CD14-positive monocyte (primary cell): Measurements from ENCODE around the gene H6PD. TPM values are rescaled to one million over a fixed set of nuclear protein-coding genes. Genes with fewer than 3 reads are reported as not detected.

Experiments used
- DNase-seq, 3 donors: peaks; one replicate each; pipeline ENCODE4 v3.0.0-alpha.2; 2011 to 2022
- H2AFZ ChIP-seq: 2 replicates; pipeline ENCODE4 v1.6.0; 2012; ENCODE audit warnings: mild to moderate bottlenecking, low read depth, low read length, inconsistent platforms; ENCODE audit not compliant: insufficient read depth, poor library complexity, severe bottlenecking
- H3K27ac ChIP-seq, 2 donors: 1 replicate in 1 of 2; 2 replicates in 1 of 2; pipeline ENCODE4 v1.5.1; 2012 to 2013; ENCODE audit warnings: low read length in 2 of 2, control low read depth in 1 of 2, inconsistent platforms in 1 of 2, low read depth in 1 of 2, mild to moderate bottlenecking in 1 of 2
- H3K27me3 ChIP-seq, 2 donors: one replicate each; pipeline versions ENCODE4 v1.6.0 to v1.6.1; 2011 to 2013; ENCODE audit warnings: low read length in 2 of 2; ENCODE audit not compliant: control insufficient read depth in 2 of 2, insufficient read depth in 2 of 2
- H3K36me3 ChIP-seq, 2 donors: replicated peaks in 1 of 2; 1 replicate in 1 of 2; 2 replicates in 1 of 2; pipeline versions ENCODE4 v1.5.1 to v1.6.1; 2012 to 2013; ENCODE audit warnings: low read length in 2 of 2, control low read depth in 1 of 2, inconsistent platforms in 1 of 2, mild to moderate bottlenecking in 1 of 2; ENCODE audit not compliant: insufficient read depth in 2 of 2, control insufficient read depth in 1 of 2
- H3K4me1 ChIP-seq, 2 donors: 1 replicate in 1 of 2; 2 replicates in 1 of 2; pipeline versions ENCODE4 v1.5.1 to v1.6.1; 2012 to 2013; ENCODE audit warnings: low read length in 2 of 2, control low read depth in 1 of 2, inconsistent platforms in 1 of 2, mild to moderate bottlenecking in 1 of 2, moderate library complexity in 1 of 2; ENCODE audit not compliant: insufficient read depth in 2 of 2, control insufficient read depth in 1 of 2
- H3K4me2 ChIP-seq: replicated peaks from 2 replicates; pipeline ENCODE3; 2012; ENCODE audit warnings: low read length, moderate library complexity, mild to moderate bottlenecking; ENCODE audit not compliant: poor library complexity, severe bottlenecking; ENCODE audit errors: extremely low read depth
- H3K4me3 ChIP-seq, 3 experiments: fragments of 200-600 bp in 1 of 3; sonication (generic) in 1 of 3; replicated peaks in 1 of 3; 1 replicate in 2 of 3; 2 replicates in 1 of 3; pipeline ENCODE4 v1.5.1; 2011 to 2013; ENCODE audit warnings: low read length in 3 of 3, mild to moderate bottlenecking in 3 of 3, control low read depth in 2 of 3, low read depth in 2 of 3, inconsistent platforms in 1 of 3, moderate library complexity in 1 of 3
- H3K79me2 ChIP-seq: 2 replicates; pipeline ENCODE4 v1.6.0; 2012; ENCODE audit warnings: mild to moderate bottlenecking, control low read depth, inconsistent platforms, low read length, moderate library complexity; ENCODE audit not compliant: insufficient read depth
- H3K9ac ChIP-seq: 2 replicates; pipeline ENCODE4 v1.6.0; 2017; ENCODE audit warnings: low read length, mild to moderate bottlenecking; ENCODE audit not compliant: insufficient read depth, poor library complexity, severe bottlenecking
- H3K9me3 ChIP-seq, 2 donors: replicated peaks in 1 of 2; 1 replicate in 1 of 2; 2 replicates in 1 of 2; pipeline versions ENCODE4 v1.5.1 to v1.6.1; 2012 to 2013; ENCODE audit warnings: low read length in 2 of 2, control low read depth in 1 of 2; ENCODE audit not compliant: control insufficient read depth in 1 of 2, insufficient read depth in 1 of 2
- H4K20me1 ChIP-seq: 2 replicates; pipeline ENCODE4 v1.6.0; 2012; ENCODE audit warnings: mild to moderate bottlenecking, low read length, control low read depth, moderate library complexity; ENCODE audit not compliant: insufficient read depth
- H3K27ac Mint-ChIP-seq, 7 donors: one replicate each; pipeline ENCODE4 v1.8.0; 2020; ENCODE audit warnings: mild to moderate bottlenecking in 7 of 7, mixed read lengths in 7 of 7, moderate library complexity in 6 of 7, inconsistent platforms in 2 of 7
- H3K27me3 Mint-ChIP-seq, 3 donors: one replicate each; pipeline ENCODE4 v1.8.0; 2021 to 2022; ENCODE audit warnings: low read depth in 3 of 3, mild to moderate bottlenecking in 3 of 3, mixed read lengths in 3 of 3, moderate library complexity in 3 of 3, inconsistent platforms in 1 of 3
- H3K36me3 Mint-ChIP-seq, 2 donors: one replicate each; pipeline ENCODE4 v1.8.0; 2020; ENCODE audit warnings: mixed read lengths in 2 of 2, inconsistent platforms in 1 of 2, mild to moderate bottlenecking in 1 of 2
- H3K4me1 Mint-ChIP-seq: one replicate; pipeline ENCODE4 v1.8.0; 2020; ENCODE audit warnings: mild to moderate bottlenecking, mixed read lengths
- H3K4me3 Mint-ChIP-seq, 2 donors: one replicate each; pipeline ENCODE4 v1.8.0; 2020; ENCODE audit warnings: mild to moderate bottlenecking in 2 of 2, mixed read lengths in 2 of 2, moderate library complexity in 1 of 2
- H3K9me3 Mint-ChIP-seq, 7 donors: one replicate each; pipeline ENCODE4 v1.8.0; 2020 to 2022; ENCODE audit warnings: mixed read lengths in 7 of 7, mild to moderate bottlenecking in 6 of 7, moderate library complexity in 6 of 7, inconsistent platforms in 2 of 7
- CTCF ChIP-seq: fragments of 200-600 bp; IDR thresholded peaks from one replicate; pipeline ENCODE4 v1.8.0; 2022; ENCODE audit warnings: antibody characterized with exemption, mild to moderate bottlenecking
- WGBS: methylation state at CpG from one replicate; pipeline ENCODE4 v1.1.5; 2013; ENCODE audit warnings: missing lambda C conversion rate; ENCODE audit not compliant: insufficient coverage; 5-methylcytosine and 5-hydroxymethylcytosine counted together
- intact Hi-C, 2 donors: fragments of 100-400 bp; cut with micrococcal nuclease; formaldehyde crosslinking; loops; one replicate each; pipeline versions ENCODE4 v1.15.0 to v1.15.1; 2023
- polyA plus RNA-seq, 3 donors: library from polyadenylated mRNA; depleted of rRNA in 1 of 3; unstranded in 2 of 3; stranded (reverse) in 1 of 3; fragments of 300-500 nt in 2 of 3; fragments of >200 nt in 1 of 3; fragmentation: Illumina TruSeq in 2 of 3; gene quantifications; 1 replicate in 2 of 3; 2 replicates in 1 of 3; pipeline ENCODE4 v1.2.3, GENCODE V29; 2012 to 2021

H6PD gene
- polyA plus RNA-seq, 3 donors = 8.6 to 15.9 (median 11.4) TPM

DNA sequence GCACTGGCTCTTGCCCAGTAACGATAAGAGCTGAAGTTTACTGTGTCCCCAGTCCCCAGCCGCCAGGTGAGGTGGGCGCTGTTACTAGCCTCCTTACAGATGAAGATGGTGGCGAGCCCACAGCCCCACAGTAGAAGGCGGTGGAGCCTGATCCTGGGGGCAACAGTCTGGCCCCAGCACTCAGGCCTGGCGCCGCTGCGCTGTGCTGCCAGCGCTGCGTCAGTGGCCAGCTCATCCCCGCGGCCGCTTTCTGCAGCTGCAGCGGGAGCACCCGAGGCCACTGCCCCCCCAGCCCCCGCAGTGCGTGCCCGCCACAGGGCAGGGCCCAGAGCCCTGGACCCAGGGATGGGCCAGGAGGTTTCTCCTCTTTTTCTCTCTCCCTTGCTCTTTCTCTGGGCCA is 13.3 kb downstream of the H6PD start:
- peaks cover 3% of the 10 kb centered on the region for H3K79me2 ChIP-seq
- H4K20me1 ChIP-seq = peaks cover 43% of the 10 kb centered on the region
- no peak overlapping the region for H3K4me2 ChIP-seq
- no peaks in the 10 kb centered on the region for H3K27me3 ChIP-seq
- intact Hi-C loops = no loop called here
- H3K9me3 ChIP-seq = no peaks in the 10 kb centered on the region
- H3K4me1 ChIP-seq = peaks cover 20 to 21% of the 10 kb centered on the region in 2 donors
- no peak overlapping the region for H3K27ac ChIP-seq
- Mint-ChIP-seq H3K27me3 (peaks cover under 1 to 4% (median 2%) of the 10 kb centered on the region in 3 donors), H3K27ac (no peak overlapping the region), H3K4me1 (peaks cover 20% of the 10 kb centered on the region), H3K4me3 (no peak overlapping the region), H3K36me3 (peaks cover 43 to 70% of the 10 kb centered on the region in 2 donors), H3K9me3 (peaks cover 0 to 6% (median 0%) of the 10 kb centered on the region in 7 donors)
- no peak for TF ChIP-seq CTCF
- 99% methylated on average over 16 of the region's 18 CpGs for WGBS
- peaks cover 28 to 62% of the 10 kb centered on the region in 2 donors for H3K36me3 ChIP-seq
- no peak overlapping the region for H2AFZ ChIP-seq
- no peak for DNase-seq
- no peak overlapping the region for H3K4me3 ChIP-seq
- no peak overlapping the region for H3K9ac ChIP-seq

DNA sequence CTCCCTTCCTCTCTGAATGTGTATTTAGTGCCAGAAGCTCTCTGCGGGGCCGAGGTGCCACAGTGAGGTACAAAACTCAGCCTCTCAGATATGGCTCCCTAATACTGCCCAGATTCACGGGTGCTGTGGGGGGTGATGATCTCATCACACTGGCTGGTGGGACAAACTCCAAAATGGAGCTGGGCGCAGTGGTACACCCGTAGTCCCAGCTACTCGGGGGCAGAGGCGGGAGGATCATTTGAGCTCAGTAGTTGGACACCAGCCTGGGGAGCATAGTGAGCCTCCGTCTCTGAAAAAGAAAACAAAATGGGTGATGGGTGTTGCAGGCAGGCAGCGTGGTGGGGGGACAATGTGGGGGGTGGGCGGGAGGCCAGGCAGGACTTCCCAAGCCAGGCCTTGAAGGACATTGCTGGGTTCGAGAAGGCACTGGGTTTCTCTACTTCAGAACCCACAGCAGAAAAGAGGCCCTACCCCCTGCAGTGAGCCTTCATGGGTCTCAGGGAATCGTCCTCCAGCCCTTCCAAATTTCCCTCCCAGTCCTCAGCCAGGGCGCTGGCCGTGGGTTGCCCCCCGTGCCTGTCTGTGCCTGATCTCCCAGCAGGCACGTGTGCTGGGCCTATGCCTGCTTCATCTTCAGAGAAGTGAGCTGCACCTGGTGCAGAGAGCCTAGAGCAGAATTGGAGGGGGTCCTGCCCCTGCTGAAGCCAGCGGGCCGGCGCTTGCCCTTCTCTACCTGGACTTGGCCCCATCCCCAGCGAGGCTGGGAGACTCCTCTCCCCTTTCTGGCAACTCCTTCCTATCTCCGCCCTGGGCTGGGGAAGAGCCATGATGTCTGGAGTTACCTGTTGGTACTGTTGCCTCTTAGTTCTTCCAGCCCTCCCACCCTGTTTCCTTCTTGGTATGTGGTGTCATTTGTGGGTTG is 14.0 kb downstream of the H6PD start:
- Histone ChIP-seq H3K79me2 (no peaks in the 10 kb centered on the region), H3K9me3 (no peaks in the 10 kb centered on the region), H3K27ac (no peak overlapping the region), H2AFZ (no peak overlapping the region), H3K9ac (no peak overlapping the region), H4K20me1 (peaks cover 39% of the 10 kb centered on the region), H3K4me3 (no peak overlapping the region), H3K4me2 (no peak overlapping the region), H3K36me3 (peaks cover 28 to 69% of the 10 kb centered on the region in 2 donors), H3K27me3 (no peaks in the 10 kb centered on the region), H3K4me1 (peaks cover 13% of the 10 kb centered on the region in 2 donors)
- no peak for DNase-seq
- intact Hi-C loops = no loop called here
- 93% methylated on average over 10 of the region's 21 CpGs for WGBS
- Mint-ChIP-seq H3K9me3 (peaks cover 0 to 6% (median 0%) of the 10 kb centered on the region in 7 donors), H3K27ac (no peak overlapping the region), H3K27me3 (peaks cover 0 to 2% (median 2%) of the 10 kb centered on the region in 3 donors), H3K36me3 (peaks cover 46 to 75% of the 10 kb centered on the region in 2 donors), H3K4me1 (peaks cover 13% of the 10 kb centered on the region), H3K4me3 (no peak overlapping the region)
- TF ChIP-seq CTCF = no peak
